ENCODE results near the gene NUPR1.

The NUPR1 gene

DNA sequence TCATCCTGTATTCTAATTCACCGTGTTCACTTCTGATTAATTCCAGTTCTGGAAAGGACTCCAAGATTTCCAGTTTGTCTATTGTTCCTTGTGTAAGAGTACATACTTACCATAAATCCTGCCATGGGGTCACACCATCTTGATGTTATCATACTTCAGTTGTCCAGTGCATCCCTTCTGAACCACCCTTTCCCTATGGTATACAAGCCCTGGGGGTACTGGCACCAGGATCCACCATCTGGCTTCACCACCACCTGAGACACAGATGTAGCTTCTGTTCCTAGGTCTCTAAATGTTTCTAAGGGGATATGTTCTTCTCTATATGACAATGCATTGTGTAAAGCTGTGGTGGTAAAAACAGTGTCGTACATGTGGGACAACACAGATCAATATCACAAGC lies 36.2 kb upstream of the NUPR1 start:
- Histone ChIP-seq H3K79me2 (ENCODE audit: low read length) (no peaks in the 10 kb centered on the region), H3K9me2 (replicated peaks; ENCODE audit: insufficient read depth, low read length) (no peaks in the 10 kb centered on the region), H3F3A (ENCODE audit: insufficient read depth, low read length) (no peaks in the 10 kb centered on the region), H3K4me2 (ENCODE audit: low read depth, low read length) (no peak overlapping the region), H3K4me3 (ENCODE audit: low read length) (no peak overlapping the region), H4K20me1 (ENCODE audit: insufficient read depth, low read length) (no peaks in the 10 kb centered on the region), H2AFZ (ENCODE audit: low read length) (no peak overlapping the region), H3K36me3 (replicated peaks; ENCODE audit: insufficient read depth, low read length) (no peaks in the 10 kb centered on the region), H3K27me3 (replicated peaks; ENCODE audit: insufficient read depth, low read length) (no peaks in the 10 kb centered on the region), H3K9me3 (replicated peaks; ENCODE audit: insufficient read depth, low read length) (no peaks in the 10 kb centered on the region), H3K9ac (ENCODE audit: low read length) (no peak overlapping the region), H3K4me1 (ENCODE audit: low read length) (no peaks in the 10 kb centered on the region), H3K27ac (ENCODE audit: low read length) (no peak overlapping the region)
- TF ChIP-seq EZH2phosphoT487 (IDR thresholded peaks at IDR 0.05; ENCODE audit: low read length) = no peak
- no peak for TF ChIP-seq EZH2 (optimal IDR thresholded peaks at IDR 0.05; ENCODE audit: low read depth, low read length)
- TF ChIP-seq, protein P1, sequence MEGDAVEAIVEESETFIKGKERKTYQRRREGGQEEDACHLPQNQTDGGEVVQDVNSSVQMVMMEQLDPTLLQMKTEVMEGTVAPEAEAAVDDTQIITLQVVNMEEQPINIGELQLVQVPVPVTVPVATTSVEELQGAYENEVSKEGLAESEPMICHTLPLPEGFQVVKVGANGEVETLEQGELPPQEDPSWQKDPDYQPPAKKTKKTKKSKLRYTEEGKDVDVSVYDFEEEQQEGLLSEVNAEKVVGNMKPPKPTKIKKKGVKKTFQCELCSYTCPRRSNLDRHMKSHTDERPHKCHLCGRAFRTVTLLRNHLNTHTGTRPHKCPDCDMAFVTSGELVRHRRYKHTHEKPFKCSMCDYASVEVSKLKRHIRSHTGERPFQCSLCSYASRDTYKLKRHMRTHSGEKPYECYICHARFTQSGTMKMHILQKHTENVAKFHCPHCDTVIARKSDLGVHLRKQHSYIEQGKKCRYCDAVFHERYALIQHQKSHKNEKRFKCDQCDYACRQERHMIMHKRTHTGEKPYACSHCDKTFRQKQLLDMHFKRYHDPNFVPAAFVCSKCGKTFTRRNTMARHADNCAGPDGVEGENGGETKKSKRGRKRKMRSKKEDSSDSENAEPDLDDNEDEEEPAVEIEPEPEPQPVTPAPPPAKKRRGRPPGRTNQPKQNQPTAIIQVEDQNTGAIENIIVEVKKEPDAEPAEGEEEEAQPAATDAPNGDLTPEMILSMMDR (IDR thresholded peaks at IDR 0.05; ENCODE audit: low read length) = no peak
- DNase-seq = no peak

DNA sequence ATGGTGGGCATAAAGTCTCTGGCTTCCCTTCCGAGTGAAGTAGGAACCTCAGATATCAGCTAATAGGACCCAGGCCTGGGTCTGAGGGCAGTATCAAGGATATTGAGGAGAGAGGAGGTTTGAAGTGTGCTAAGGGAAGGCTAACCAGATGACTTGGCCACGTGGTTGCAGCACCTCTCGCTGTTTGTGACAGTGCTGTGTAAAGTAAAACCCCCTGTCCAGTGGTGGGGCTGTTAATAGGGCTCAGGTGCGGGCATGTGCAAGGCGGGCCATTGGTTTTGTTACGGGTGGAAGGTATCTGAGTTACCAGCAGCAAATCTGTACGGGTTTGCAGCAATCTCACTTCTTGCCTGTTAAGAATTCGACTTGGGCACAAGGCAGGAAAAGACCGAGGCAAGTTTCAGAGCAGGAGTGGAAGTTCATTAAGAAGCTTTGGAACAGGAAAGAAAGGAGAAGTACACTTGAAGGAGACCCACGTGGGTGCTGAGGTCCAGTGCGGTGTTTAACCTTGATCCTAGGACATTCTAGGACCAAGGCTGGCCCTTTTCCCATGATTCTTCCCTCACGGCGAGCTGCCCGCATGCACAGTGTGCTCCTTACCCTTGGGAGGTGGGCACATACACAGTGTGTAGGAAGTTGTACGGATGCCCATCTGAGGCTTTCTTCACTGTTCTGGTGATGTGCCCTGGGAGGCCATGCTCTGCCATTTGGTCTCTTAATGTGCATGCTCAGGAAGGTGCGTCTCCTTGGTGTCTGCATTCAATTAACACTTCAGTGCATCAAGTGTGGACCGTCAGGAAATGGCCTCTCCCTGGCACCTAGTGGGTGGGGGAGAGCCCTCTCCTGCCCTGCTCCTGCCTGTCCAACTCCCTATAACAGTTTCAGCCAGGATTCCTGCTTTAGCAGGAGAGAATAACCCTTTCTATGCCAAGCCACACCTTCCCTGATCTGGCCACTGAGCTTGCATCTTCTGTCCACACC lies 35.3 kb upstream of the NUPR1 start:
- no peak overlapping the region for H3K4me2 ChIP-seq (ENCODE audit: low read depth, low read length)
- no peaks in the 10 kb centered on the region for H3F3A ChIP-seq (ENCODE audit: insufficient read depth, low read length)
- no peaks in the 10 kb centered on the region for H3K9me3 ChIP-seq (replicated peaks; ENCODE audit: insufficient read depth, low read length)
- no peak for DNase-seq
- no peak overlapping the region for H3K27ac ChIP-seq (ENCODE audit: low read length)
- no peaks in the 10 kb centered on the region for H3K27me3 ChIP-seq (replicated peaks; ENCODE audit: insufficient read depth, low read length)
- no peaks in the 10 kb centered on the region for H3K9me2 ChIP-seq (replicated peaks; ENCODE audit: insufficient read depth, low read length)
- H2AFZ ChIP-seq (ENCODE audit: low read length) = no peak overlapping the region
- H3K36me3 ChIP-seq (replicated peaks; ENCODE audit: insufficient read depth, low read length) = no peaks in the 10 kb centered on the region
- H3K4me1 ChIP-seq (ENCODE audit: low read length) = no peaks in the 10 kb centered on the region
- TF ChIP-seq, protein P1 (IDR thresholded peaks at IDR 0.05; ENCODE audit: low read length) = no peak
- TF ChIP-seq EZH2 (optimal IDR thresholded peaks at IDR 0.05; ENCODE audit: low read depth, low read length) = no peak
- no peak for TF ChIP-seq EZH2phosphoT487 (IDR thresholded peaks at IDR 0.05; ENCODE audit: low read length)
- H3K4me3 ChIP-seq (ENCODE audit: low read length) = no peak overlapping the region
- no peaks in the 10 kb centered on the region for H3K79me2 ChIP-seq (ENCODE audit: low read length)
- H3K9ac ChIP-seq (ENCODE audit: low read length) = no peak overlapping the region
- no peaks in the 10 kb centered on the region for H4K20me1 ChIP-seq (ENCODE audit: insufficient read depth, low read length)

DNA sequence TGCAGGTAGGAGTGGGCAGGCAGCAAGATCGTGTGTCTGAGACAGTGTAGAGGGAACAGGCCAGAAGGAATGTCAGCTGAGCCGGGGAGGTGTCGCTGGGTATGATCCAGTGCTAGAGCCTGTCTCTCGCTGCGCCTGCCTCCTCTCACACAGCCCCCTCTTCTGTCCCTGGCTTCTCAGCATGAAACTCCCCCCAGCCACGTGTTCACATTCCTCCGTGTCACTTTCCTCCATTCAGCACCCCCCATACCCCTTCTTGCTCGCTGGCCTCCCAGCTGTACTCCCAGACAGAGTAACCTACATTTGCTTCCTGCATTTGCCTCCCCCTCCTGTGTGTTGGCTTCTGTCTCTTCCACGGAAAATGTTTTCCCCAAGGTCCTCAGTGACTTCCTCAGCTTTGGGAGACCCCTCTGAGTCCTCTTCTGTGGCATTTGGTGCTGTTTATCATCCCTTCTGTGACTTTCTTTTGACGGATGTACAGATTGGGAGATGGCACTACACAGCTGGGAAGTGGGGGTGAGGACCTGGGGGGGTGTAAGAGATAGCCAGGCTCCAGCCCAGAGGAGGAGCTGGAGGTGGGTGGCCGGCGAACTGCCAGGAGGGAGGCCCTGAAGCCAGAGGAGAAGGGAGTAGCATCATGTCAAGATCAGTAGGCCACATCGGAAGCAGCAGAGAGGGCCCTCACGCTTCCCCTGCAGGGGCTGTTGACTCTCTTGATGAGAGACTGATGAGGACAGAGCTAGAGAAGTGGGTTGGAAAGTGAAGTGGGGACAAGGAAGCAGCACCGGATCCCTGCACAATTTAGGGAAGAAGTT lies 34.1 kb upstream of the NUPR1 start:
- Histone ChIP-seq H2AFZ (ENCODE audit: low read length) (no peak overlapping the region), H3K36me3 (replicated peaks; ENCODE audit: insufficient read depth, low read length) (no peaks in the 10 kb centered on the region), H3F3A (ENCODE audit: insufficient read depth, low read length) (no peaks in the 10 kb centered on the region), H3K9me2 (replicated peaks; ENCODE audit: insufficient read depth, low read length) (no peaks in the 10 kb centered on the region), H4K20me1 (ENCODE audit: insufficient read depth, low read length) (no peaks in the 10 kb centered on the region), H3K4me3 (ENCODE audit: low read length) (no peak overlapping the region), H3K9me3 (replicated peaks; ENCODE audit: insufficient read depth, low read length) (no peaks in the 10 kb centered on the region), H3K27ac (ENCODE audit: low read length) (no peak overlapping the region), H3K4me2 (ENCODE audit: low read depth, low read length) (no peak overlapping the region), H3K9ac (ENCODE audit: low read length) (no peak overlapping the region), H3K4me1 (ENCODE audit: low read length) (no peaks in the 10 kb centered on the region), H3K27me3 (replicated peaks; ENCODE audit: insufficient read depth, low read length) (no peaks in the 10 kb centered on the region), H3K79me2 (ENCODE audit: low read length) (no peaks in the 10 kb centered on the region)
- DNase-seq = no peak
- no peak for TF ChIP-seq EZH2 (optimal IDR thresholded peaks at IDR 0.05; ENCODE audit: low read depth, low read length)
- TF ChIP-seq EZH2phosphoT487 (IDR thresholded peaks at IDR 0.05; ENCODE audit: low read length) = no peak
- TF ChIP-seq, protein P1 (IDR thresholded peaks at IDR 0.05; ENCODE audit: low read length) = no peak

All from MM.1S (cell line).